Type B pancreatic cell (in vitro differentiated cells): ENCODE data around the gene PARL. TPM values are rescaled to one million over a fixed set of nuclear protein-coding genes. Genes with fewer than 3 reads are reported as not detected.

Source experiments
- DNase-seq: peaks from one replicate; pipeline ENCODE4 v3.0.0; 2021; ENCODE audit warnings: mixed read lengths; ENCODE audit not compliant: unreplicated experiment; ENCODE audit errors: extremely low spot score
- H3K27ac Mint-ChIP-seq: 2 replicates; pipeline ENCODE4 v1.8.0; 2021; ENCODE audit warnings: mild to moderate bottlenecking, mixed read lengths
- H3K27me3 Mint-ChIP-seq: 2 replicates; pipeline ENCODE4 v1.8.0; 2021; ENCODE audit warnings: mixed read lengths
- H3K36me3 Mint-ChIP-seq: 2 replicates; pipeline ENCODE4 v1.8.0; 2021; ENCODE audit warnings: mixed read lengths
- H3K4me1 Mint-ChIP-seq: one replicate; pipeline ENCODE4 v1.8.0; 2021; ENCODE audit warnings: mixed read lengths; ENCODE audit not compliant: unreplicated experiment
- H3K4me3 Mint-ChIP-seq: 2 replicates; pipeline ENCODE4 v1.8.0; 2021; ENCODE audit warnings: mild to moderate bottlenecking, mixed read lengths
- H3K9me3 Mint-ChIP-seq: 2 replicates; pipeline ENCODE4 v1.8.0; 2021; ENCODE audit warnings: mixed read lengths
- total RNA-seq: library from RNA; stranded (reverse); gene quantifications from 2 replicates; pipeline ENCODE4 v1.2.1, GENCODE V29; 2021; ENCODE audit warnings: low replicate concordance
- TF ChIP-seq, protein P1 (sequence below): fragments of 200-600 bp; sonication (generic); conservative IDR thresholded peaks from 2 replicates; pipeline ENCODE4 v1.5.0; 2021; ENCODE audit warnings: antibody characterized with exemption, mild to moderate bottlenecking

PARL gene
- total RNA-seq, 1 donor from 2014 or later, result 53.1 TPM

DNA sequence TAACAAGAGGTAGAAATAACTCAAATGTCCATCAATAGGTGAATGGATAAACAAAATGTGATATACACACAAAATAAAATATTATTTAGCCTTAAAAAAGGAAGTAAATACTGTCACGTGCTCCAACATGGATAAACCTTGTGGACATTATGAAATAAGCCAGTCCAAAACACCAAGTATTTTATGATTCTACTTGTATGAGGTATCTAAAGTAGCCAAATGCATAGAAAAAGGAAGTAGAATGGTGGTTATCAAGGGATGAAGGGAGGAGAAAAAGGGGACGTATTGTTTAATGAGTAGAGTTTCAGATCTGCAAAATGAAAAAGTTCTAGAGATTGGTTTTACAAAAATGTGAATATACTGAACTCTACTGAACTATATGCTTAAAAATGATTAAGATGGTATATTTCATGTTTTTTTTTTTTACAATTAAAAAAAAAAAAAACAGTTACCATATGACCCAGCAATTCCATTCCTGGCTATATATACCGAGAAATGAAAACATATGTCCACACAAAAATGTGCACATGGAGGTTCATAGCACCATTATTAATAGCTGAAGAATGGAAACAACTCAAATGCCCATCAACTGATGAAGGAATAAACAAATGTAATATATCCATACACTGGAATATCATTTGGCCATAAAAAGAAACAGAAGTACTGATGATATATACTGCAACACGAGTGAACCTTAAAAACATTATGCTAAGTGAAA lies 30.2 kb downstream of the PARL start:
- no peak for DNase-seq
- H3K9me3 Mint-ChIP-seq, result no peaks in the 10 kb centered on the region
- no peaks in the 10 kb centered on the region for H3K27me3 Mint-ChIP-seq
- TF ChIP-seq, protein P1, sequence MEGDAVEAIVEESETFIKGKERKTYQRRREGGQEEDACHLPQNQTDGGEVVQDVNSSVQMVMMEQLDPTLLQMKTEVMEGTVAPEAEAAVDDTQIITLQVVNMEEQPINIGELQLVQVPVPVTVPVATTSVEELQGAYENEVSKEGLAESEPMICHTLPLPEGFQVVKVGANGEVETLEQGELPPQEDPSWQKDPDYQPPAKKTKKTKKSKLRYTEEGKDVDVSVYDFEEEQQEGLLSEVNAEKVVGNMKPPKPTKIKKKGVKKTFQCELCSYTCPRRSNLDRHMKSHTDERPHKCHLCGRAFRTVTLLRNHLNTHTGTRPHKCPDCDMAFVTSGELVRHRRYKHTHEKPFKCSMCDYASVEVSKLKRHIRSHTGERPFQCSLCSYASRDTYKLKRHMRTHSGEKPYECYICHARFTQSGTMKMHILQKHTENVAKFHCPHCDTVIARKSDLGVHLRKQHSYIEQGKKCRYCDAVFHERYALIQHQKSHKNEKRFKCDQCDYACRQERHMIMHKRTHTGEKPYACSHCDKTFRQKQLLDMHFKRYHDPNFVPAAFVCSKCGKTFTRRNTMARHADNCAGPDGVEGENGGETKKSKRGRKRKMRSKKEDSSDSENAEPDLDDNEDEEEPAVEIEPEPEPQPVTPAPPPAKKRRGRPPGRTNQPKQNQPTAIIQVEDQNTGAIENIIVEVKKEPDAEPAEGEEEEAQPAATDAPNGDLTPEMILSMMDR, result no peak
- H3K36me3 Mint-ChIP-seq, result peaks cover 32% of the 10 kb centered on the region
- H3K27ac Mint-ChIP-seq, result no peak overlapping the region
- no peaks in the 10 kb centered on the region for H3K4me1 Mint-ChIP-seq
- no peak overlapping the region for H3K4me3 Mint-ChIP-seq

GRCh38 chr3:183845608-183846288 lies 38.9 kb downstream of the PARL start:
- H3K4me3 Mint-ChIP-seq, result peak overlapping the region; percentile 62
- no peaks in the 10 kb centered on the region for H3K9me3 Mint-ChIP-seq
- H3K27me3 Mint-ChIP-seq, result no peaks in the 10 kb centered on the region
- H3K27ac Mint-ChIP-seq, result peak overlapping the region; percentile 87
- no peak for DNase-seq
- H3K36me3 Mint-ChIP-seq, result peaks cover 42% of the 10 kb centered on the region
- TF ChIP-seq, protein P1, result no peak
- peaks cover 5% of the 10 kb centered on the region for H3K4me1 Mint-ChIP-seq

DNA sequence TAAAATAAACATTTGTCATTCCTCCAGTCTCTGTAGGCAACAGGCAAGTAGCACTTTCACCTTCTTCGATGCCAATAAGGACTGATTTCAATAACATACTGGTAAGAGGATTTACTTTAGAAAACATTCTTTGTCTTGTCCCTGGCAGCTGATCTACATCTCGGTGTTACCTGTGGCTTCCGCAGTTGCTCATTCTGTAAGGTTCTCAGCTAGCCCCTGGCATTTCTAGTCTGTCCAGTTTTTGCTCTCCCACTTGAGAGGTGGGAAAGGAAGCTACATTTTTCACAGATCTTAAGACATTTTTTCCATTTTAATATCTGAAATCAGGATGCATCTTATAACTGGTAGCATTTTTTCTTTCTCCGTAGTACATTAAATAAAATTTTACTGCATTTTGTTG lies 39.6 kb downstream of the PARL start:
- H3K9me3 Mint-ChIP-seq, result no peaks in the 10 kb centered on the region
- TF ChIP-seq, protein P1, result no peak
- DNase-seq, result no peak
- peak overlapping the region; percentile 62 for H3K4me3 Mint-ChIP-seq
- peaks cover 5% of the 10 kb centered on the region for H3K4me1 Mint-ChIP-seq
- H3K27ac Mint-ChIP-seq, result peak overlapping the region; percentile 87
- peaks cover 37% of the 10 kb centered on the region for H3K36me3 Mint-ChIP-seq
- H3K27me3 Mint-ChIP-seq, result no peaks in the 10 kb centered on the region

- H3K4me3 Mint-ChIP-seq, result peak overlapping the region; percentile 24
- TF ChIP-seq, protein P1, result no peak
- no peaks in the 10 kb centered on the region for H3K27me3 Mint-ChIP-seq
- H3K27ac Mint-ChIP-seq, result peak overlapping the region; percentile 47
- DNase-seq, result no peak
- peaks cover 40% of the 10 kb centered on the region for H3K36me3 Mint-ChIP-seq
- peaks cover 5% of the 10 kb centered on the region for H3K4me1 Mint-ChIP-seq
- no peaks in the 10 kb centered on the region for H3K9me3 Mint-ChIP-seq
Measured at GRCh38 chr3:183844606-183845005, 40.1 kb downstream of the PARL start.

DNA sequence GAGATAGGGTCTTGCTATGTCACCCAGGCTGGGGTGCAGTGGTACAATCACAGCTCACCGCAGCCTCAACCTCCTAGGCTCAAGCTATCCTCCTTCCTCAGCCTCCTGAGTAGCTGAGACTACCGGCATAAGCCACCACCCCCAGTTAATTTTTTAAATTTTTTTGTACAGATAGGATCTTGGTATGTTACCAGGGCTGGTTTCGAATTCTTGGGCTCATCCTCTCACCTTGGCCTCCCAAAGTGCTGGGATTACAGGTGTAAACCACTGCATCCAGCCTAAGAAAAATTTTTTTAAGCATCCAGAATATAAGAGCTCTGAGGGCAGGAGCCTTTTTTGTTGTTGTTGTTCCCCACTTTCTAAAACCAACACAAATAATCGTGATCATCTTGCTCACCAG lies 44.9 kb downstream of the PARL start:
- Mint-ChIP-seq H3K4me1 (no peaks in the 10 kb centered on the region), H3K9me3 (no peaks in the 10 kb centered on the region), H3K36me3 (peaks cover 33% of the 10 kb centered on the region), H3K27me3 (no peaks in the 10 kb centered on the region), H3K4me3 (no peak overlapping the region), H3K27ac (no peak overlapping the region)
- TF ChIP-seq, protein P1, result no peak
- DNase-seq, result no peak
